ENCODE data around the gene OTOG.

GRCh38 chr11:17561111-17561415, 14.0 kb downstream of the OTOG start:
- TF ChIP-seq CTCF (IDR thresholded peaks at IDR 0.05; ENCODE audit: low read depth, low read length, poor library complexity, severe bottlenecking), result no peak
- no peak for TF ChIP-seq EZH2phosphoT487 (IDR thresholded peaks at IDR 0.05; ENCODE audit: borderline replicate concordance, low read length)

Data from DOHH2 (cell line).